ENCODE results near the gene CCDC197.

CCDC197 gene

DNA sequence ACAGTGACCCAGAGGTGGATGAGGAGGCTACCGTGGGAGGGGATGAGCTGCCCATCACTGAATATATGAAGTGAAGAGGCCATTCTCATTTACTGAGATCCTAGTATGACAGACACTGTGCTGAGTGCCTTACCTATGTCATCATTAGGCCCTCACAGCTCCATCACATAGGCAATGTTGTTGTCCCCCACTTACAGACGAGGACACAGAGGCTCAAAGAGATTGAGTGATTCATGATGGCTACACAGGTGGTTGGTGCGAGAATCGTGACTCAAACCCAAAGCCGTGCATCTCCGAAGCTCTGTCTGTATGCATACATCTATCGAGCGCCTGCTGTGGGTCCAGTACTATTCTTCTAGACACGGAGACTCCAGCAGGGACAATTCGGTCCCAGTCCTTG, 5.9 kb upstream of the CCDC197 start:
- peaks cover 44% of the 10 kb centered on the region for H3K4me1 ChIP-seq (ENCODE audit: control insufficient read depth, insufficient read depth, low read length)
- no peak overlapping the region for H3K4me3 ChIP-seq (ENCODE audit: low read length in 2 of 2)

DNA sequence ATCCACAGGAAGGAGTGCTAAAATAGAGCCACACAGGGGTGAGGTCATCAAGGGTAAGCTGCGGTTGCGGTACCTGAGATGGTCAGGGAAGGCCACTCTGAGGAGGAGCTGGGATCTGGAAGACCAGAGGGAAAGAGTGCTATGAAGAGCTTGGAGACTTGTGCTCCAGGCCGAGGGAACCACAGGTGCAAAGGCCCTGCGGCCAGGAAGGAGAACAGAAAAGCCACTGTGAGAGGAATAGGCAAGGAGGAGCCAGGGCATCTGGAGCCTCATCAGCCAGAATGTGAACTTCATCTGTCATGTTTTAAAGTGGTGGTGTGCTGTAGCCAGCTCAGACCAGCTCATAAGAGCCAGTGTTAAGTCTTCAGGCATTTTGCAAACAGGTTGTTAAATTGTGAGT, 5.5 kb upstream of the CCDC197 start:
- no peak overlapping the region for H3K4me3 ChIP-seq (ENCODE audit: low read length in 2 of 2)
- no peaks in the 10 kb centered on the region for H3K9me3 ChIP-seq (ENCODE audit: control insufficient read depth in 2 of 2, low read length in 2 of 2)
- H3K9ac ChIP-seq (ENCODE audit: low read length in 2 of 2): no peak overlapping the region
- H3K36me3 ChIP-seq (ENCODE audit: control insufficient read depth in 2 of 2, insufficient read depth in 2 of 2, low read length in 2 of 2): no peaks in the 10 kb centered on the region
- H3K4me1 ChIP-seq (ENCODE audit: control insufficient read depth, insufficient read depth, low read length): peaks cover 46% of the 10 kb centered on the region
- no peaks in the 10 kb centered on the region for H3K27me3 ChIP-seq (ENCODE audit: control insufficient read depth in 1 of 2, insufficient read depth in 2 of 2, low read length in 2 of 2)
- peak overlapping the region; percentile 88 for H3K27ac ChIP-seq (ENCODE audit: low read length)

More for the DNA sequence above, 5.9 kb upstream of the CCDC197 start:
- Histone ChIP-seq H3K9me3 (ENCODE audit: control insufficient read depth in 2 of 2, low read length in 2 of 2) (no peaks in the 10 kb centered on the region), H3K27me3 (ENCODE audit: control insufficient read depth in 1 of 2, insufficient read depth in 2 of 2, low read length in 2 of 2) (no peaks in the 10 kb centered on the region), H3K9ac (ENCODE audit: low read length in 2 of 2) (no peak overlapping the region), H3K27ac (ENCODE audit: low read length) (peak overlapping the region; percentile 88), H3K36me3 (ENCODE audit: control insufficient read depth in 2 of 2, insufficient read depth in 2 of 2, low read length in 2 of 2) (no peaks in the 10 kb centered on the region)

DNA sequence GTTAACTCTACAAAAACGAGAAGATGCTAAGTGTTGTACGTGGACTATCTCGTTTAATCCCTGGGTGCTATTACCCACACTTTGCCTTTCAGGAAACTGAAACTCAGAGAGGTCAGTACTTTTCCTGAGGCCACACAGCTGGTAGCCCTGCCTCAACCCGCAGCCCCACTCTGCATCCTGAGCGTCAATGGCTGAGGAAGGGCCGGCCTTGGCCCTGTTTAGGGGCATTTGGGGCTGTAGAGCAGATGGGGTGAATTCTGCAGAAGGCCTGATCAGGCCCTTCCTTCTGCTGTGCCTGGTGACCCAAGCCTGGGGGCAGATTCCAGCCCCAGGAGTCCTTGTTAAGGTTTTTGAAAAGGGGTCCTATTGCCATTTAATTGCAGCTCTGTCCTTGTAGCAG, 3.7 kb upstream of the CCDC197 start:
- Histone ChIP-seq H3K4me3 (ENCODE audit: low read length in 2 of 2) (no peak overlapping the region), H3K27ac (ENCODE audit: low read length) (peak overlapping the region; percentile 88), H3K9ac (ENCODE audit: low read length in 2 of 2) (no peak overlapping the region), H3K36me3 (ENCODE audit: control insufficient read depth in 2 of 2, insufficient read depth in 2 of 2, low read length in 2 of 2) (no peaks in the 10 kb centered on the region), H3K27me3 (ENCODE audit: control insufficient read depth in 1 of 2, insufficient read depth in 2 of 2, low read length in 2 of 2) (no peaks in the 10 kb centered on the region), H3K4me1 (ENCODE audit: control insufficient read depth, insufficient read depth, low read length) (peaks cover 48% of the 10 kb centered on the region), H3K9me3 (ENCODE audit: control insufficient read depth in 2 of 2, low read length in 2 of 2) (no peaks in the 10 kb centered on the region)

DNA sequence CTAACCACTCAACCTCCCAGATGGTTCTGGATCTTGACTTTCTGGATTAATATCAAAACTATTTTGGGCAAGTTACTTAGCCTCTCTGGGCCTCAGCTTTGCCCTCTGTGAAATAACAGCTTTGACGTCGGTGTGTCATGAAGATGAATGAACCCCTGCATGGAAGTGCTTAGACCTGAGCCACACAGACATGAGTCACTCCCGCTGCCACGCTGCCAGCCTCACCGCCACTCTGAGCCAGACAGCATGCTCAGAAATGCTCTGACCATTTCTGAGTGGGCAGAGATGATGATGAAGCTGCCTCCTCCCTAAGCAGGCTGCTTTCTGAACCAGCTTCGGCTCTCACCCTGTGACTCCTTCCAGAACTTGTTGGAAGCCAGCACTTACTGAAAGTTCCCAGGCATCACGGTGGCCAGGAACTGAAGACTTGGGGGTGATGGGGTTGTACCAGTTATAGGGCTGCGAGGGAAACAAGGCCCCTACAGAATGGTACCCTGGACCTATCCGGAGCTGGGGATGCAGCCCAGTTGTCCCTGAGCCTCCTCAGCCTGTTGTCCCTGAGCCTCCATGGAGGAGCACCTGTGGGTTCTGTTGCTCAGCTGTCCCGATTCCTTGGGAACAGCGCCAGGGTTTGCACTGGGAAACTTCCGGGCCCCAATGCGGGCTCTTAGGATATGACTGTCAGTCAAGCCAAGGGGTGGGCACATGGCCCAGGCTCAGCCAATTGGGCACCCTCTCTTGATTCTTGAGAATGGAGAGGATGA, 2.0 kb upstream of the CCDC197 start:
- no peaks in the 10 kb centered on the region for H3K27me3 ChIP-seq (ENCODE audit: control insufficient read depth in 1 of 2, insufficient read depth in 2 of 2, low read length in 2 of 2)
- peak overlapping the region; percentile 51 to 59 for H3K9ac ChIP-seq (ENCODE audit: low read length in 2 of 2)
- H3K4me3 ChIP-seq (ENCODE audit: low read length in 2 of 2): peak overlapping the region in 1 of 2 donors; percentile 47
- peak overlapping the region; percentile 88 for H3K27ac ChIP-seq (ENCODE audit: low read length)
- H3K4me1 ChIP-seq (ENCODE audit: control insufficient read depth, insufficient read depth, low read length): peaks cover 48% of the 10 kb centered on the region
- no peaks in the 10 kb centered on the region for H3K36me3 ChIP-seq (ENCODE audit: control insufficient read depth in 2 of 2, insufficient read depth in 2 of 2, low read length in 2 of 2)
- no peaks in the 10 kb centered on the region for H3K9me3 ChIP-seq (ENCODE audit: control insufficient read depth in 2 of 2, low read length in 2 of 2)

DNA sequence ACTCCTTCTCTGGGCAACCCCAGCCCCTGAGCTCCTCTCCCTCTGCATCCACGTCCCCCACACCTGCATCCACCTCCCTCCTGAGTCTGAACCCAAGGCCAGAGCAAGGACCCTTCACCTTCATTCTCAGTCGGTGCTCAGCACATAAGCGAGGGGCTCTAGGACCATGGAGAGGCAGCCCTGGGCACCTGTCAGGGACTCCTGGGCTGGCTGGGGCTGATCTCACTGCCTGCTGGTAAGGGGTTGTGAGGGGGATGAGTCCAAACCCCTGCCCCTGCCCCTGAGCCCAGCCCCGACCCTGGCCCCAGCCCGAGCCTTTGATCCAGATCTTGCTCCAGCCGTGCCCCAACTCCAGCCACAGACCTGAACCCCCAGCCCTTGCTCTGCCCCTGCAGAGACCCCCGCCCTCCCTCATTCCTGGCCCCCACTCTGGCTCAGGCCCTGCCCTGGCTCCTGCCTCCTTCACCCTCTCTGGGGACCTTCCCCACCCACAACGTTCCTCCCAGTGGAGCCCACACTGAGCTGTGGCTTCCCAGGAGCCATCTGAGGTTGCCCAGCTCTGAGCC, 888 bp upstream of the CCDC197 start:
- peak overlapping the region; percentile 21 to 59 for H3K9ac ChIP-seq (ENCODE audit: low read length in 2 of 2)
- no peaks in the 10 kb centered on the region for H3K9me3 ChIP-seq (ENCODE audit: control insufficient read depth in 2 of 2, low read length in 2 of 2)
- H3K4me1 ChIP-seq (ENCODE audit: control insufficient read depth, insufficient read depth, low read length): peaks cover 51% of the 10 kb centered on the region
- no peaks in the 10 kb centered on the region for H3K36me3 ChIP-seq (ENCODE audit: control insufficient read depth in 2 of 2, insufficient read depth in 2 of 2, low read length in 2 of 2)
- H3K4me3 ChIP-seq (ENCODE audit: low read length in 2 of 2): peak overlapping the region in 1 of 2 donors; percentile 47
- peak overlapping the region; percentile 88 for H3K27ac ChIP-seq (ENCODE audit: low read length)
- no peaks in the 10 kb centered on the region for H3K27me3 ChIP-seq (ENCODE audit: control insufficient read depth in 1 of 2, insufficient read depth in 2 of 2, low read length in 2 of 2)

DNA sequence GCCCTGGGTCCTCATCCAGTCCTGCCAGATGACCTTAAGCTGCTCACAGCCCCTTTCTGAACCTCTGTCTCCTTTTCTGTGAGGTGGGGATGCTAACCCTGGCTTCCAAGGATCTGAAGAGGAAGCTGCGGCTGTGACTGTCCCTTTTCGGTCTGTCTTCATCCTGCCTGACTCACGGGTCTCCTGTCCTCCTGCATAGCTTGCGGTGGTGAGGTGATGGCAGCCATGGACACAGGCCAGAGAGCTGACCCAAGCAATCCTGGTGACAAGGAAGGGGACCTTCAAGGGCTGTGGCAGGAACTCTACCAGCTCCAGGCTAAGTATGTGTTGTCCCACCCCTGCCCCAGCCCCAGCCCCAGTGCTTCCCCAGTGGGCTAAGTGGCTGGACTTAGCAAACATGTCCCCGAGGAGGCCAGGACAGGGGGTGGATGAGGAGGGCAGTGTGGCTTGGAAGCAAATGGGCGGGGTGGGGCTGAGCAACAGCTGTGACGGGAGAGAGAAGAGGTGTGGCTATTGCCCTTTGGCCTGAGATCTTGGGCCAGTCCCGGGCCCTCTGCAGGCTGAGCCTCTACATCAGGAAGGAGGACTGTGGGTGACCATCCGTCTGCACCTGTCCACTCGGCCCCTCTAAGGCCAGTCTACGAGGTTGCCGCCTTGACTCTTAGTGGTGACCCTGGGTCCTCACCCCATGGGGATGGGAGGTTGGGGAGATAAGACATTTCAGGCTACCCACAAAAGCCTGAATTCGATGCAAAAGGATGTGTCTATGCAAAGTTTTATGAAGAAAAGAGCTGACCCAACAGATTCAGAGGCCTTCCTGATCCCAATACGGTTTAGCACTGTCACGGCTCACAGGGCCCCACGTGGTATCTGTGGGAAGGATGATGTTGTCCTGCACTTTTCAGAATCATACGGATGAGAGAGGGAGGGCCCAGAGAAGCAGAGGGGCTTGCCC, 1.1 kb downstream of the CCDC197 start:
- no peaks in the 10 kb centered on the region for H3K36me3 ChIP-seq (ENCODE audit: control insufficient read depth in 2 of 2, insufficient read depth in 2 of 2, low read length in 2 of 2)
- no peak overlapping the region for H3K4me3 ChIP-seq (ENCODE audit: low read length in 2 of 2)
- H3K9me3 ChIP-seq (ENCODE audit: control insufficient read depth in 2 of 2, low read length in 2 of 2): no peaks in the 10 kb centered on the region
- H3K9ac ChIP-seq (ENCODE audit: low read length in 2 of 2): no peak overlapping the region
- no peaks in the 10 kb centered on the region for H3K27me3 ChIP-seq (ENCODE audit: control insufficient read depth in 1 of 2, insufficient read depth in 2 of 2, low read length in 2 of 2)
- H3K4me1 ChIP-seq (ENCODE audit: control insufficient read depth, insufficient read depth, low read length): peaks cover 51% of the 10 kb centered on the region
- H3K27ac ChIP-seq (ENCODE audit: low read length): no peak overlapping the region

DNA sequence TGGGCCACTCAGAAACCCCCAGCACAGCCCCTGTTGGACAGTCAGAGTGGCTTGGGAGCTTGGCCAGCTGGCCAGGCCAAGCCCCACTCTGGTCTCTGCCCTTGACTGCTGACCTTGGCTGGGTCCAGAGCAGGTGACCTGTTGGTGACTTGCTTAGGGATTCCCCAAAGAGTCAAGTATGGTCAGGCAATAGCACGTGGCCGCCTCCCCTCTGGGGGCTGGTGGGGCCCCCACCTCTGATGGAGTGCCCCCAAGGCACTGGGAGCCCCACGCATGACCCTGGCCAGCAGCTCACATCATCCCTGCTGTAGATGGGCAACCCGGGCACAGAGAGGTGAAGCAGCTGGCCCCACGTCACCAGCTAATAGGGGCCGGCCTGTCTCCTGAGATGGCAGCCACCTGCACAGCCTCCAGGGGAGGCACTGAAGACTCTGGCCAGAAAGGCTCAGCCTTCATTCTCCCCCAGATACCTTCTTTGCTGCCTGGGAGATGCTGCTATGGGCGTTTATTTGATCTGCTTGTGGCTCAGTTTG, 1.8 kb downstream of the CCDC197 start:
- Histone ChIP-seq H3K9me3 (ENCODE audit: control insufficient read depth in 2 of 2, low read length in 2 of 2) (no peaks in the 10 kb centered on the region), H3K36me3 (ENCODE audit: control insufficient read depth in 2 of 2, insufficient read depth in 2 of 2, low read length in 2 of 2) (no peaks in the 10 kb centered on the region), H3K4me1 (ENCODE audit: control insufficient read depth, insufficient read depth, low read length) (peaks cover 51% of the 10 kb centered on the region), H3K4me3 (ENCODE audit: low read length in 2 of 2) (no peak overlapping the region), H3K9ac (ENCODE audit: low read length in 2 of 2) (no peak overlapping the region), H3K27me3 (ENCODE audit: control insufficient read depth in 1 of 2, insufficient read depth in 2 of 2, low read length in 2 of 2) (no peaks in the 10 kb centered on the region), H3K27ac (ENCODE audit: low read length) (no peak overlapping the region)

DNA sequence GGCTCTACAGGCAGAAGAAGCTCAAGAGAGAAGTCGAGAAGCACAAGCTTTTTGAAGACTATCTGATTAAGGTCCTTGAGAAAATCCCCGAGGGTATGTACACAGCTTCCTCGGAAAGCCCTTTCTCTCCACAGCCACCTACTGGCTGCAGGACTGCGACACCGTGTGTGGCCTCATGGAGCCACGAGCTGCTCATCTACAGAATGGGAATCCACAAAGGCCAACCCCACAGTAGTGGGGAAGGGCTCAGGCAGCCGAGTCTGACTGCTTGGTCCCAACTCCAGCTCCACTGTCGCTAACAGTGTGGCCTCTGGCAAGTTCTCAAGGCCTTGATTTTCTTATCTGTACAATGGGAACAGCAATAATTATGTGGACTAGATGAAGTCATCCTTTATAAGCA, 2.5 kb downstream of the CCDC197 start:
- Histone ChIP-seq H3K27ac (ENCODE audit: low read length) (no peak overlapping the region), H3K4me3 (ENCODE audit: low read length in 2 of 2) (no peak overlapping the region), H3K36me3 (ENCODE audit: control insufficient read depth in 2 of 2, insufficient read depth in 2 of 2, low read length in 2 of 2) (no peaks in the 10 kb centered on the region), H3K9me3 (ENCODE audit: control insufficient read depth in 2 of 2, low read length in 2 of 2) (no peaks in the 10 kb centered on the region), H3K9ac (ENCODE audit: low read length in 2 of 2) (no peak overlapping the region), H3K27me3 (ENCODE audit: control insufficient read depth in 1 of 2, insufficient read depth in 2 of 2, low read length in 2 of 2) (no peaks in the 10 kb centered on the region), H3K4me1 (ENCODE audit: control insufficient read depth, insufficient read depth, low read length) (peaks cover 48% of the 10 kb centered on the region)

DNA sequence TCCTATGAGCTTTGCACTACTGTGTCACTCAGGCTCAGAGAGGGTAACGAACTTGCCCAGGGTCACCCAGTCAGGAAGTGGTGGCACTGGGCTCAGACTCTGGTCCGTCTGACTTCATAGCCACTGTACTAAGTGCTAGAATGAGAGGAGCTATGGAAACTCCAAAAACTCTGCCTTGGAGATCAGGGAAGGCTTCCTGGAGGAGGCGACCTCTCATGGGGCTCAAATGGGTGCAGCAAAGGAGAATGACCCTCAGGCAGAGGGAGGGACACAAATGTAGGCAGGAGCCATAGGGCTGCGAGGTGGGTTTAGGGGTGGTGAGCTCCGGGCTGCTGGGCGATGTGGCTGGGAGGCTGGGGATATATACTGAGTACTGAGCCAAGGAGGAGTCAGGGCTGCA, 3.2 kb downstream of the CCDC197 start:
- Histone ChIP-seq H3K36me3 (ENCODE audit: control insufficient read depth in 2 of 2, insufficient read depth in 2 of 2, low read length in 2 of 2) (no peaks in the 10 kb centered on the region), H3K4me1 (ENCODE audit: control insufficient read depth, insufficient read depth, low read length) (peaks cover 43% of the 10 kb centered on the region), H3K4me3 (ENCODE audit: low read length in 2 of 2) (no peak overlapping the region), H3K27me3 (ENCODE audit: control insufficient read depth in 1 of 2, insufficient read depth in 2 of 2, low read length in 2 of 2) (no peaks in the 10 kb centered on the region), H3K27ac (ENCODE audit: low read length) (no peak overlapping the region), H3K9ac (ENCODE audit: low read length in 2 of 2) (no peak overlapping the region), H3K9me3 (ENCODE audit: control insufficient read depth in 2 of 2, low read length in 2 of 2) (no peaks in the 10 kb centered on the region)

DNA sequence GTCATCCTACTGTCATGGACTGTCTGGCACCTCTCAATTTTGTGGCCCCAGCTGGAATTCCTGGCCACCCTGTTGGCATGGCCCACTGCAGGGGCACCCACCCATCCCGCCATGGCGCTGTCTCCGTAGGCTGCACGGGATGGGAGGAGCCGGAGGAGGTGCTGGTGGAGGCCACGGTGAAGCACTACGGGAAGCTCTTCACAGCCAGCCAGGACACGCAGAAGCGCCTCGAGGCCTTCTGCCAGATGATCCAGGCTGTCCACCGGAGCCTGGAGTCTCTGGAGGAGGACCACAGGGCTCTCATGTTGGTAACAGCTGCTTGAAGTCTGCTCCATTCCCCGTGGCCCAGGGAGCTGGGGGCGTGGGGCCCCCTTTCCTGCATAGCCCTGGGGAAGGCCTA, 3.9 kb downstream of the CCDC197 start:
- no peaks in the 10 kb centered on the region for H3K9me3 ChIP-seq (ENCODE audit: control insufficient read depth in 2 of 2, low read length in 2 of 2)

More for the DNA sequence above, 3.9 kb downstream of the CCDC197 start:
- no peaks in the 10 kb centered on the region for H3K27me3 ChIP-seq (ENCODE audit: control insufficient read depth in 1 of 2, insufficient read depth in 2 of 2, low read length in 2 of 2)
- no peak overlapping the region for H3K27ac ChIP-seq (ENCODE audit: low read length)
- peak overlapping the region in 1 of 2 donors; percentile 39 for H3K9ac ChIP-seq (ENCODE audit: low read length in 2 of 2)
- H3K4me1 ChIP-seq (ENCODE audit: control insufficient read depth, insufficient read depth, low read length): peaks cover 36% of the 10 kb centered on the region
- peak overlapping the region in 1 of 2 donors; percentile 22 for H3K4me3 ChIP-seq (ENCODE audit: low read length in 2 of 2)
- no peaks in the 10 kb centered on the region for H3K36me3 ChIP-seq (ENCODE audit: control insufficient read depth in 2 of 2, insufficient read depth in 2 of 2, low read length in 2 of 2)

Data from stomach smooth muscle (tissue), 2 donors.